Measurements from ENCODE around the gene CAB39.

DNA sequence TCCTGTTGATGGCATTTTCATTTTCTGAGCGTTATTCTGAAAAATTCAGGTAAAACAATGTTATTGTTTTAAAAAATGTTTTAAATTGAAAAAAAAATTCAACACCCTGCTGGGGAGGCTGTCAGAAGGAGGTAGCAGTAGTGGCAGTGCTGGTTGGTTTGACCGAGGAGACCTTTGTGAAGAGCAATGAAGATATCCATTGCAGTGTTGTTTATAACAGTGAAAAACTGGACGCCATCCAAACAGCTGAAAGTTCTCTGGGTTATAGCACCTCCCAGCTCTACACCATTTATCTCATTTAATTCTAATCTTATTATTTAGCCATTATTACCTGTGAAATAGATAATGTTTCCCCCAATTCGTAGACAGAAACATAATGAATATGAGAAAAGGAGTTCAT is 139.5 kb downstream of the CAB39 start:
- TF ChIP-seq POLR2A (IDR thresholded peaks at IDR 0.05): no peak
- TF ChIP-seq, protein P1, sequence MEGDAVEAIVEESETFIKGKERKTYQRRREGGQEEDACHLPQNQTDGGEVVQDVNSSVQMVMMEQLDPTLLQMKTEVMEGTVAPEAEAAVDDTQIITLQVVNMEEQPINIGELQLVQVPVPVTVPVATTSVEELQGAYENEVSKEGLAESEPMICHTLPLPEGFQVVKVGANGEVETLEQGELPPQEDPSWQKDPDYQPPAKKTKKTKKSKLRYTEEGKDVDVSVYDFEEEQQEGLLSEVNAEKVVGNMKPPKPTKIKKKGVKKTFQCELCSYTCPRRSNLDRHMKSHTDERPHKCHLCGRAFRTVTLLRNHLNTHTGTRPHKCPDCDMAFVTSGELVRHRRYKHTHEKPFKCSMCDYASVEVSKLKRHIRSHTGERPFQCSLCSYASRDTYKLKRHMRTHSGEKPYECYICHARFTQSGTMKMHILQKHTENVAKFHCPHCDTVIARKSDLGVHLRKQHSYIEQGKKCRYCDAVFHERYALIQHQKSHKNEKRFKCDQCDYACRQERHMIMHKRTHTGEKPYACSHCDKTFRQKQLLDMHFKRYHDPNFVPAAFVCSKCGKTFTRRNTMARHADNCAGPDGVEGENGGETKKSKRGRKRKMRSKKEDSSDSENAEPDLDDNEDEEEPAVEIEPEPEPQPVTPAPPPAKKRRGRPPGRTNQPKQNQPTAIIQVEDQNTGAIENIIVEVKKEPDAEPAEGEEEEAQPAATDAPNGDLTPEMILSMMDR (IDR thresholded peaks at IDR 0.05): no peak
